HCT116 (cell line): Measurements from ENCODE around the gene QKI. TPM values are rescaled to one million over a fixed set of nuclear protein-coding genes. Genes with fewer than 3 reads are reported as not detected.

Source experiments
- ATAC-seq: fragments of 200-7000 bp; cut with Tn5 transposase; 2 replicates; pipeline ENCODE4 v1.9.1; 2020; ENCODE audit warnings: mild to moderate bottlenecking, moderate library complexity
- BruUV-seq: library from RNA; stranded (reverse); fragments of 400-500 nt; replicated peaks from 2 replicates; lab custom pipeline; 2021; lab: Mats Ljungman, UMichigan
- CTCF ChIA-PET: fragments of 300-600 bp; sonication (Branson Sonifier 250); formaldehyde crosslinking; loops from one replicate; lab custom pipeline; 2021; ENCODE audit warnings: antibody characterized with exemption; lab: Charles Lee
- POLR2A ChIA-PET: fragments of 300-600, 350-600 bp; sonication (Branson Sonifier 250); formaldehyde crosslinking; loops from one replicate; lab custom pipeline; 2021; ENCODE audit warnings: antibody characterized with exemption; lab: Charles Lee
- RAD21 ChIA-PET, 2 experiments: fragments of 300-600 bp; sonication (Branson Sonifier 250); formaldehyde crosslinking; loops; one replicate each; lab custom pipeline; 2023; ENCODE audit warnings: low total read pairs in 2 of 2; ENCODE audit not compliant: uncharacterized antibody in 2 of 2, unreplicated experiment in 2 of 2, low non-redundant PET in 1 of 2; lab: Charles Lee
- DNase-seq: peaks from one replicate; pipeline ENCODE4 v3.0.0-alpha.2; 2010; ENCODE audit warnings: low read depth, low spot score
- H2AFZ ChIP-seq: fragments of 200-600 bp; shearing (Covaris generic), sonication (generic); 2 replicates; pipeline ENCODE4 v1.6.1; 2017; ENCODE audit warnings: low read depth, mixed run types, mixed read lengths, antibody characterized with exemption, low read length; ENCODE audit not compliant: poor library complexity, severe bottlenecking
- H3K27ac ChIP-seq: 2 replicates; pipeline ENCODE4 v1.5.1; 2012; ENCODE audit warnings: low read depth, low read length
- H3K27me3 ChIP-seq: fragments of 200-600 bp; sonication (generic); 2 replicates; pipeline ENCODE4 v1.6.1; 2016; ENCODE audit warnings: mixed run types, low read length, mixed read lengths; ENCODE audit not compliant: insufficient read depth
- H3K36me3 ChIP-seq, 2 experiments: fragments of 200-500 bp in 1 of 2; fragments of 200-600 bp in 1 of 2; sonication (Bioruptor generic) in 1 of 2; sonication (generic) in 1 of 2; 2 replicates each; pipeline versions ENCODE4 v1.5.1 to v1.6.1; 2014 to 2016; ENCODE audit warnings: low read length in 2 of 2, inconsistent platforms in 1 of 2, mixed read lengths in 1 of 2, mixed run types in 1 of 2; ENCODE audit not compliant: insufficient read depth in 2 of 2, control insufficient read depth in 1 of 2
- H3K4me1 ChIP-seq, 2 experiments: fragments of 200-600 bp in 1 of 2; sonication (generic) in 1 of 2; 2 replicates each; pipeline versions ENCODE4 v1.5.1 to v1.6.1; 2012 to 2017; ENCODE audit warnings: low read length in 2 of 2, inconsistent platforms in 1 of 2, mild to moderate bottlenecking in 1 of 2, mixed read lengths in 1 of 2, mixed run types in 1 of 2, moderate library complexity in 1 of 2; ENCODE audit not compliant: insufficient read depth in 2 of 2, control insufficient read depth in 1 of 2
- H3K4me2 ChIP-seq: fragments of 200-600 bp; sonication (generic); 2 replicates; pipeline ENCODE4 v1.6.1; 2017; ENCODE audit warnings: mixed run types, low read length, mixed read lengths
- H3K4me3 ChIP-seq, 2 experiments: fragments of 200-600 bp in 1 of 2; sonication (generic) in 1 of 2; replicated peaks in 1 of 2; 2 replicates each; pipeline ENCODE4 v1.5.1; 2011 to 2016; ENCODE audit warnings: low read length in 2 of 2, control low read depth in 1 of 2, low read depth in 1 of 2, mild to moderate bottlenecking in 1 of 2, mixed read lengths in 1 of 2, mixed run types in 1 of 2
- H3K79me2 ChIP-seq: fragments of 200-600 bp; sonication (generic); 2 replicates; pipeline ENCODE4 v1.6.1; 2017; ENCODE audit warnings: mild to moderate bottlenecking, mixed run types, low read length, moderate library complexity, mixed read lengths; ENCODE audit not compliant: insufficient read depth
- H3K9ac ChIP-seq: fragments of 200-600 bp; sonication (generic); 2 replicates; pipeline ENCODE4 v1.6.1; 2016; ENCODE audit warnings: low read length, mixed read lengths
- H3K9me2 ChIP-seq: fragments of 200-600 bp; sonication (generic), shearing (Covaris generic); 2 replicates; pipeline ENCODE4 v1.6.1; 2017; ENCODE audit warnings: mixed run types, mild to moderate bottlenecking, moderate library complexity; ENCODE audit not compliant: insufficient read depth
- H3K9me3 ChIP-seq, 2 experiments: fragments of 200-500 bp in 1 of 2; fragments of 200-600 bp in 1 of 2; sonication (Bioruptor generic) in 1 of 2; sonication (generic) in 1 of 2; 2 replicates each; pipeline ENCODE4 v1.6.1; 2014 to 2017; ENCODE audit warnings: low read length in 2 of 2, mixed read lengths in 2 of 2, inconsistent platforms in 1 of 2, low read depth in 1 of 2, mild to moderate bottlenecking in 1 of 2, mixed run types in 1 of 2, moderate library complexity in 1 of 2; ENCODE audit not compliant: control insufficient read depth in 1 of 2, insufficient read depth in 1 of 2
- H4K20me1 ChIP-seq: fragments of 200-600 bp; sonication (generic), shearing (Covaris generic); 2 replicates; pipeline ENCODE4 v1.6.1; 2017; ENCODE audit warnings: mixed run types, mild to moderate bottlenecking, moderate library complexity; ENCODE audit not compliant: insufficient read depth
- EZH2phosphoT487 ChIP-seq: fragments of 200-600 bp; IDR thresholded peaks from 2 replicates; pipeline ENCODE4 v1.6.1; 2018; ENCODE audit warnings: antibody characterized with exemption, borderline replicate concordance
- POLR2A ChIP-seq: IDR thresholded peaks from 2 replicates; pipeline ENCODE4 v1.7.0; 2011; ENCODE audit warnings: borderline replicate concordance; ENCODE audit not compliant: insufficient read depth, insufficient read length; ENCODE audit errors: extremely low read depth
- POLR2AphosphoS5 ChIP-seq: IDR thresholded peaks from 2 replicates; pipeline ENCODE4 v1.6.1; 2011; ENCODE audit warnings: mild to moderate bottlenecking, low read depth, low read length, moderate library complexity
- REST ChIP-seq: IDR thresholded peaks from 2 replicates; pipeline ENCODE4 v1.6.1; 2012; ENCODE audit warnings: low read depth
- SP1 ChIP-seq: IDR thresholded peaks from 2 replicates; pipeline ENCODE4 v1.6.1; 2012; ENCODE audit warnings: low read depth
- TCF7L2 ChIP-seq: IDR thresholded peaks from 2 replicates; pipeline ENCODE4 v1.7.0; 2011; ENCODE audit warnings: borderline replicate concordance, inconsistent platforms; ENCODE audit not compliant: insufficient read depth, insufficient read length; ENCODE audit errors: extremely low read depth
- ZNF274 ChIP-seq: fragments of 200-500 bp; sonication (Bioruptor generic); IDR thresholded peaks from 2 replicates; pipeline ENCODE4 v1.6.1; 2014; ENCODE audit warnings: mild to moderate bottlenecking, low read depth, low read length, inconsistent platforms
- intact Hi-C: fragments of 100-400 bp; cut with micrococcal nuclease; formaldehyde crosslinking; loops from 2 replicates; pipeline ENCODE4 v1.10.0; 2022
- total RNA-seq: library from RNA; stranded (reverse); gene quantifications from one replicate; pipeline ENCODE4 v1.2.1, GENCODE V29; 2021; ENCODE audit not compliant: unreplicated experiment
- TF ChIP-seq, protein P1 (sequence below): IDR thresholded peaks from 2 replicates; pipeline ENCODE4 v1.6.1; 2011; ENCODE audit warnings: mild to moderate bottlenecking, low read length, moderate library complexity; ENCODE audit not compliant: insufficient replicate concordance; ENCODE audit errors: extremely low read depth
- TF ChIP-seq, protein P2 (sequence below), 3 experiments: fragments of 200-600 bp in 1 of 3; sonication (generic) in 1 of 3; IDR thresholded peaks in 2 of 3; conservative IDR thresholded peaks in 1 of 3; 2 replicates each; pipeline ENCODE4 v1.5.1; 2012 to 2017; ENCODE audit warnings: low read depth in 2 of 3, low read length in 2 of 3, antibody characterized with exemption in 1 of 3, borderline replicate concordance in 1 of 3, control low read depth in 1 of 3, mild to moderate bottlenecking in 1 of 3, mixed read lengths in 1 of 3, mixed run types in 1 of 3, moderate library complexity in 1 of 3; ENCODE audit not compliant: insufficient read depth in 1 of 3

QKI gene
- total RNA-seq, 1 experiment from 2014 or later = 35.3 TPM

DNA sequence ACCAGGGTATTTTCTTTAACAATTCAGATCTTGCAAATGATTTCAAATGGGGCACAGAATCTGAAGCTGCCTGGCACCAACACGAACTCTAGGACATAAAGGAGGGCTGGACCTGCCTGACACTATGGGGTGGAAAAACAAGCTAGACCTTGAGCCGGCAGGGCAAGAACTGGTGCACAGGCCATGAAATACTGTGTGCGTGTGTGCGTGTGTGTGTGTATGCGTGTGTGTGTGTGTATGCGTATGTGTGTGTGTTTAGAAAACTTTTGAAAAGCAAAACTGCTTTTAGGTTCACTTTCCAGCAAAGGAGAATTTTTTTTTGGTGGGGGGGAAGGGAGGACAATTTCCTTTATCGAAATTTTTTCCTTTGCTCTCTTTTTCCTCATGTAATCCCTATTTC is 11.9 kb upstream of the QKI start:
- H3K27me3 ChIP-seq = no peaks in the 10 kb centered on the region
- TF ChIP-seq, protein P1, sequence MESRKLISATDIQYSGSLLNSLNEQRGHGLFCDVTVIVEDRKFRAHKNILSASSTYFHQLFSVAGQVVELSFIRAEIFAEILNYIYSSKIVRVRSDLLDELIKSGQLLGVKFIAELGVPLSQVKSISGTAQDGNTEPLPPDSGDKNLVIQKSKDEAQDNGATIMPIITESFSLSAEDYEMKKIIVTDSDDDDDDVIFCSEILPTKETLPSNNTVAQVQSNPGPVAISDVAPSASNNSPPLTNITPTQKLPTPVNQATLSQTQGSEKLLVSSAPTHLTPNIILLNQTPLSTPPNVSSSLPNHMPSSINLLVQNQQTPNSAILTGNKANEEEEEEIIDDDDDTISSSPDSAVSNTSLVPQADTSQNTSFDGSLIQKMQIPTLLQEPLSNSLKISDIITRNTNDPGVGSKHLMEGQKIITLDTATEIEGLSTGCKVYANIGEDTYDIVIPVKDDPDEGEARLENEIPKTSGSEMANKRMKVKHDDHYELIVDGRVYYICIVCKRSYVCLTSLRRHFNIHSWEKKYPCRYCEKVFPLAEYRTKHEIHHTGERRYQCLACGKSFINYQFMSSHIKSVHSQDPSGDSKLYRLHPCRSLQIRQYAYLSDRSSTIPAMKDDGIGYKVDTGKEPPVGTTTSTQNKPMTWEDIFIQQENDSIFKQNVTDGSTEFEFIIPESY = no peak
- no peak for TF ChIP-seq SP1
- no peak for TF ChIP-seq EZH2phosphoT487
- H3K4me2 ChIP-seq = no peak overlapping the region
- H3K9me3 ChIP-seq = 0 out of 4 replicates have a peak, but pooled peaks cover 0 to 2% of the 10 kb centered on the region in 2 experiments
- intact Hi-C loops = no loop called here
- ChIA-PET CTCF (no interaction called here), RAD21 (no interaction called here), POLR2A (no interaction called here)
- no peaks in the 10 kb centered on the region for H3K79me2 ChIP-seq
- H2AFZ ChIP-seq = no peak overlapping the region
- H3K36me3 ChIP-seq = no peaks in the 10 kb centered on the region
- H3K9me2 ChIP-seq = no peaks in the 10 kb centered on the region
- BruUV-seq = no TSS peak
- ATAC-seq (no peak), DNase-seq (no peak)
- H3K27ac ChIP-seq = no peak overlapping the region
- no peak overlapping the region for H3K4me3 ChIP-seq
- no peaks in the 10 kb centered on the region for H3K4me1 ChIP-seq
- H4K20me1 ChIP-seq = no peaks in the 10 kb centered on the region
- H3K9ac ChIP-seq = no peak overlapping the region

DNA sequence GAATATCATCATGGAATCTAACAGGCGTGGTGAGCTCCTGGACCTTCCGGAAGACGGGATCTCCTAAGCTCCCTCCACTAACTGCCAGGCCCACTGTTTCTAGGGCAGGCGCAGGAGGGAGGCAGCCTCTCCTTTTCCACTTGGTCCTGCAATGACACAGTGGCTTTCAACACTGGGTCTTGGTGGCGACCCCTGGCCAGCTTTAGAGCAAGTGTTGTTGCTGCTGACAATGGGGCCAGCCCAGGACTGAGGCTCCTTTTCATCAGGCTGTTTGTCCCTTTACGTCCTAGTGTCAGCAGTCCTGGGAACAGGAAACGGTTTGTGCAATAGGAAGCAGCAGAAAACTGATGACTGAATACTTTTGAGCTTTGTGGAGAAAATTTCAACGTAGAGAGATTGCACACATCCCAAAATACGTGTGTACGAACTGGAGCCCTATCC is 9.7 kb upstream of the QKI start:
- H4K20me1 ChIP-seq = no peaks in the 10 kb centered on the region
- no peak overlapping the region for H3K4me3 ChIP-seq
- no peak overlapping the region for H3K27ac ChIP-seq
- H3K4me2 ChIP-seq = no peak overlapping the region
- no peaks in the 10 kb centered on the region for H3K9me2 ChIP-seq
- no peaks in the 10 kb centered on the region for H3K36me3 ChIP-seq
- BruUV-seq = no TSS peak
- no peaks in the 10 kb centered on the region for H3K4me1 ChIP-seq
- ChIA-PET CTCF (no interaction called here), RAD21 (no interaction called here), POLR2A (no interaction called here)
- ATAC-seq (no peak), DNase-seq (no peak)
- H3K9me3 ChIP-seq = peaks cover 0 to 4% of the 10 kb centered on the region in 2 experiments; a peak in 1 of 4 replicates
- H3K9ac ChIP-seq = no peak overlapping the region
- intact Hi-C loops = no loop called here
- H3K79me2 ChIP-seq = no peaks in the 10 kb centered on the region
- H2AFZ ChIP-seq = no peak overlapping the region
- no peaks in the 10 kb centered on the region for H3K27me3 ChIP-seq
- TF ChIP-seq REST (no peak), TCF7L2 (no peak), POLR2A (no peak), ZNF274 (no peak), POLR2AphosphoS5 (no peak)
- TF ChIP-seq, protein P2, sequence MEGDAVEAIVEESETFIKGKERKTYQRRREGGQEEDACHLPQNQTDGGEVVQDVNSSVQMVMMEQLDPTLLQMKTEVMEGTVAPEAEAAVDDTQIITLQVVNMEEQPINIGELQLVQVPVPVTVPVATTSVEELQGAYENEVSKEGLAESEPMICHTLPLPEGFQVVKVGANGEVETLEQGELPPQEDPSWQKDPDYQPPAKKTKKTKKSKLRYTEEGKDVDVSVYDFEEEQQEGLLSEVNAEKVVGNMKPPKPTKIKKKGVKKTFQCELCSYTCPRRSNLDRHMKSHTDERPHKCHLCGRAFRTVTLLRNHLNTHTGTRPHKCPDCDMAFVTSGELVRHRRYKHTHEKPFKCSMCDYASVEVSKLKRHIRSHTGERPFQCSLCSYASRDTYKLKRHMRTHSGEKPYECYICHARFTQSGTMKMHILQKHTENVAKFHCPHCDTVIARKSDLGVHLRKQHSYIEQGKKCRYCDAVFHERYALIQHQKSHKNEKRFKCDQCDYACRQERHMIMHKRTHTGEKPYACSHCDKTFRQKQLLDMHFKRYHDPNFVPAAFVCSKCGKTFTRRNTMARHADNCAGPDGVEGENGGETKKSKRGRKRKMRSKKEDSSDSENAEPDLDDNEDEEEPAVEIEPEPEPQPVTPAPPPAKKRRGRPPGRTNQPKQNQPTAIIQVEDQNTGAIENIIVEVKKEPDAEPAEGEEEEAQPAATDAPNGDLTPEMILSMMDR (IDR thresholded peaks at IDR 0.05 in 2 of 3, conservative IDR thresholded peaks at IDR 0.05 in 1 of 3; ENCODE audit: borderline replicate concordance in 1 of 3, insufficient read depth in 1 of 3, low read depth in 2 of 3, low read length in 2 of 3) = no peak
